SK-N-SH treated with all-trans-retinoic acid at 6 μM for 48 hours (cell line): ENCODE results near the gene NDUFB10.

Source experiments
- ATAC-seq: fragments of 200-7000 bp; cut with Tn5 transposase; 3 replicates; pipeline ENCODE4 v1.9.1; 2020; ENCODE audit warnings: mild to moderate bottlenecking, moderate library complexity
- BACH2 ChIP-seq: fragments of 250-450 bp; sonication (Bioruptor Pico); IDR thresholded peaks from 2 replicates; pipeline ENCODE4 v1.9.0; 2021; ENCODE audit warnings: mild to moderate bottlenecking, borderline replicate concordance
- CSDC2 ChIP-seq: fragments of 250-450 bp; sonication (Bioruptor Pico); IDR thresholded peaks from 2 replicates; pipeline ENCODE4 v1.5.0; 2020; ENCODE audit warnings: mild to moderate bottlenecking, moderate library complexity
- CSRNP3 ChIP-seq: fragments of 250-450 bp; sonication (Bioruptor Pico); IDR thresholded peaks from 2 replicates; pipeline ENCODE4 v1.5.1; 2021; ENCODE audit warnings: mild to moderate bottlenecking, moderate library complexity
- GLIS3 ChIP-seq: fragments of 250-450 bp; sonication (Bioruptor Pico); IDR thresholded peaks from 2 replicates; pipeline ENCODE4 v1.5.0; 2020; ENCODE audit warnings: mild to moderate bottlenecking, moderate library complexity
- ISL1 ChIP-seq: fragments of 250-450 bp; sonication (Bioruptor Pico); IDR thresholded peaks from 2 replicates; pipeline ENCODE4 v2.1.2; 2022; ENCODE audit warnings: mild to moderate bottlenecking, moderate library complexity
- OSR1 ChIP-seq: fragments of 250-450 bp; sonication (Bioruptor Pico); IDR thresholded peaks from 2 replicates; pipeline ENCODE4 v1.8.0; 2022; ENCODE audit warnings: moderate library complexity, mild to moderate bottlenecking, inconsistent platforms
- PPARA ChIP-seq: fragments of 250-450 bp; sonication (Bioruptor Pico); IDR thresholded peaks from 2 replicates; pipeline ENCODE4 v1.5.0; 2020; ENCODE audit warnings: mild to moderate bottlenecking, borderline replicate concordance
- SNAI2 ChIP-seq: fragments of 250-450 bp; sonication (Bioruptor Pico); IDR thresholded peaks from 2 replicates; pipeline ENCODE4 v1.5.0; 2020; ENCODE audit warnings: mild to moderate bottlenecking, moderate library complexity
- TCF4 ChIP-seq: fragments of 250-450 bp; sonication (Bioruptor Pico); IDR thresholded peaks from 2 replicates; pipeline ENCODE4 v1.8.0; 2021; ENCODE audit warnings: mild to moderate bottlenecking, moderate library complexity, borderline replicate concordance
- TOX ChIP-seq: fragments of 250-450 bp; sonication (Bioruptor Pico); IDR thresholded peaks from 2 replicates; pipeline ENCODE4 v1.8.0; 2021; ENCODE audit warnings: mild to moderate bottlenecking, moderate library complexity, borderline replicate concordance
- TSHZ2 ChIP-seq: fragments of 250-450 bp; sonication (Bioruptor Pico); IDR thresholded peaks from 2 replicates; pipeline ENCODE4 v1.5.0; 2020; ENCODE audit warnings: mild to moderate bottlenecking, moderate library complexity
- ZC3H10 ChIP-seq: fragments of 250-450 bp; sonication (Bioruptor Pico); IDR thresholded peaks from 2 replicates; pipeline ENCODE4 v1.5.1; 2021; ENCODE audit warnings: mild to moderate bottlenecking, moderate library complexity
- ZFP3 ChIP-seq: fragments of 250-450 bp; sonication (Bioruptor Pico); IDR thresholded peaks from 2 replicates; pipeline ENCODE4 v1.5.0; 2020; ENCODE audit warnings: mild to moderate bottlenecking, moderate library complexity
- ZFP30 ChIP-seq: fragments of 450-650 bp; formaldehyde crosslinking; IDR thresholded peaks from 2 replicates; pipeline ENCODE4 v1.5.0; 2022; ENCODE audit warnings: mild to moderate bottlenecking, moderate library complexity
- ZNF565 ChIP-seq: fragments of 450-650 bp; formaldehyde crosslinking; conservative IDR thresholded peaks from 2 replicates; pipeline ENCODE4 v1.5.0; 2020; ENCODE audit warnings: low read depth, mild to moderate bottlenecking, moderate library complexity
- ZNF8 ChIP-seq: fragments of 450-650 bp; formaldehyde crosslinking; IDR thresholded peaks from 2 replicates; pipeline ENCODE4 v1.5.0; 2020; ENCODE audit warnings: mild to moderate bottlenecking, moderate library complexity
- TF ChIP-seq, protein P1 (sequence below): fragments of 250-450 bp; sonication (Bioruptor Pico); IDR thresholded peaks from 2 replicates; pipeline ENCODE4 v1.8.0; 2020; ENCODE audit warnings: mild to moderate bottlenecking, moderate library complexity, borderline replicate concordance
- TF ChIP-seq, protein P2 (sequence below): fragments of 250-450 bp; sonication (Bioruptor Pico); IDR thresholded peaks from 2 replicates; pipeline ENCODE4 v1.5.1; 2020; ENCODE audit warnings: low read depth, mild to moderate bottlenecking, moderate library complexity

The NDUFB10 gene

GRCh38 chr16:1982013-1982433, 22.7 kb downstream of the NDUFB10 start:
- ATAC-seq, result no peak
- TF ChIP-seq, protein P1, sequence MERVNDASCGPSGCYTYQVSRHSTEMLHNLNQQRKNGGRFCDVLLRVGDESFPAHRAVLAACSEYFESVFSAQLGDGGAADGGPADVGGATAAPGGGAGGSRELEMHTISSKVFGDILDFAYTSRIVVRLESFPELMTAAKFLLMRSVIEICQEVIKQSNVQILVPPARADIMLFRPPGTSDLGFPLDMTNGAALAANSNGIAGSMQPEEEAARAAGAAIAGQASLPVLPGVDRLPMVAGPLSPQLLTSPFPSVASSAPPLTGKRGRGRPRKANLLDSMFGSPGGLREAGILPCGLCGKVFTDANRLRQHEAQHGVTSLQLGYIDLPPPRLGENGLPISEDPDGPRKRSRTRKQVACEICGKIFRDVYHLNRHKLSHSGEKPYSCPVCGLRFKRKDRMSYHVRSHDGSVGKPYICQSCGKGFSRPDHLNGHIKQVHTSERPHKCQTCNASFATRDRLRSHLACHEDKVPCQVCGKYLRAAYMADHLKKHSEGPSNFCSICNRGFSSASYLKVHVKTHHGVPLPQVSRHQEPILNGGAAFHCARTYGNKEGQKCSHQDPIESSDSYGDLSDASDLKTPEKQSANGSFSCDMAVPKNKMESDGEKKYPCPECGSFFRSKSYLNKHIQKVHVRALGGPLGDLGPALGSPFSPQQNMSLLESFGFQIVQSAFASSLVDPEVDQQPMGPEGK (CRISPR knock-in tag), result no peak
- TF ChIP-seq TSHZ2 (CRISPR knock-in tag), result no peak

DNA sequence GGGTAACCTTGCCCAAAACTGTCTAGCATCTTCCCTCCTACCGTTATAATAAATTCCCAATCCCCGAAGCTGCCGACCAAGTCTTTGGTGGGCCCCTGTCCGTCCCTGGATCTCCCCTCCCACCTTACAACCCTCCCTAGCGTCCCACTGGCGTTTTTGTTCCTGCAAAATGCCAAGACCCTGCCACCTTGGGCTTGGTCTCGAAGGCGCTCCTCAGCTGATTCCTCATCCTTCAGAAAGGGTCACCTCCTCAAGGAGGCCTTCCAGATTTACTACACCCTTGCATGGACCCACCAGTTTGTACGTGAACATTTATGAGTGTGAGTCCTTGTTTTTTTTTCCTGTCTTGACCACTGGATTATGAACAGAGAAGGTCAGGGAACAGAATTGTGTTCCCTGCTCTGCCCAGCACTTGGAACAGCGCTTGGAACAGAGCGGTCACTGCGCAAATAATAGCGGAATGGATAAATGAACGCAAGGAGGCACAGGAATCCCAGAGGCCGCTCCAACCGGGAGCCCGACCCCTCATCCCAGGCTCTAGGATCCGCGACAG, 23.7 kb downstream of the NDUFB10 start:
- ATAC-seq, result no peak

GRCh38 chr16:1983544-1984346, 24.4 kb downstream of the NDUFB10 start, which contains the start of gene GFER:
Gene GFER, plus strand, starts transcription at chr16:1984193. Its CDS starts 26 bp downstream, at chr16:1984219.
- TF ChIP-seq PPARA (CRISPR knock-in tag) (no peak), ZFP3 (CRISPR knock-in tag) (peak; percentile 70; the same call in 1 of the 2 replicates), TCF4 (CRISPR knock-in tag) (no peak), GLIS3 (CRISPR knock-in tag) (peak; percentile 77; the same call in 1 of the 2 replicates), CSDC2 (CRISPR knock-in tag) (peak; percentile 92), OSR1 (CRISPR knock-in tag) (no peak), SNAI2 (CRISPR knock-in tag) (peak; percentile 94), BACH2 (no peak), ZNF565 (CRISPR knock-in tag) (peak; percentile 72; the same call in 1 of the 2 replicates), ISL1 (CRISPR knock-in tag) (peak; percentile 38; the same call in 1 of the 2 replicates), ZFP30 (CRISPR knock-in tag) (peak; percentile 26; the same call in 1 of the 2 replicates), TOX (CRISPR knock-in tag) (no peak), ZC3H10 (CRISPR knock-in tag) (0 out of 2 replicates have a peak, but pooled peaks have one; percentile 10), CSRNP3 (CRISPR knock-in tag) (no peak), TSHZ2 (CRISPR knock-in tag) (peak; percentile 89)
- TF ChIP-seq, protein P1 (CRISPR knock-in tag), result no peak
- TF ChIP-seq, protein P2, sequence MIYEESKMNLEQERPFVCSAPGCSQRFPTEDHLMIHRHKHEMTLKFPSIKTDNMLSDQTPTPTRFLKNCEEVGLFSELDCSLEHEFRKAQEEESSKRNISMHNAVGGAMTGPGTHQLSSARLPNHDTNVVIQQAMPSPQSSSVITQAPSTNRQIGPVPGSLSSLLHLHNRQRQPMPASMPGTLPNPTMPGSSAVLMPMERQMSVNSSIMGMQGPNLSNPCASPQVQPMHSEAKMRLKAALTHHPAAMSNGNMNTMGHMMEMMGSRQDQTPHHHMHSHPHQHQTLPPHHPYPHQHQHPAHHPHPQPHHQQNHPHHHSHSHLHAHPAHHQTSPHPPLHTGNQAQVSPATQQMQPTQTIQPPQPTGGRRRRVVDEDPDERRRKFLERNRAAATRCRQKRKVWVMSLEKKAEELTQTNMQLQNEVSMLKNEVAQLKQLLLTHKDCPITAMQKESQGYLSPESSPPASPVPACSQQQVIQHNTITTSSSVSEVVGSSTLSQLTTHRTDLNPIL (CRISPR knock-in tag), result no peak
- peak; percentile 91 for ATAC-seq

More for the DNA sequence above, 23.7 kb downstream of the NDUFB10 start:
- TF ChIP-seq TCF4 (CRISPR knock-in tag) (0 out of 2 replicates have a peak, but pooled peaks have one; percentile 11), ZNF8 (CRISPR knock-in tag) (no peak)
